ENCODE data around the gene ZNF836.

The ZNF836 gene

DNA sequence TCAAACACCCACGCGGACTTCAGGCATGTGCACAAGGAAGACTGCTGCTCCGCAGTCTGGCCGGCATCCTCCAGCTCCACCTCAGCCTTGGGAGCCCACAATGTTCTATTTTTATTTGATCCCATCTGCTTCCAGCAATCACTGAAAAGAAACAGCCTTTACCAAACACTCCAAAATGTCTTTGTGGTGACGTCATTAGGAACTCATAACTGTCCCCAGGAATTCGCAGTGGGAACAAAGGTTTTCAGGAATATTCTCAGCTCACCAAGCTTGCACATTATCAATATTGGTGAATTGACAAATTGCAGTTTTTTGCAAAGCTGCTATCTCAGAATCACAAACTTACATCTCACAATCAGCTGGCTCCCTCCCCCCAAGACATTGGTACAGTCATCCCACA lies 60.6 kb downstream of the ZNF836 start:
- Histone ChIP-seq H3K36me3 (ENCODE audit: insufficient read depth) (no peaks in the 10 kb centered on the region), H3K4me2 (no peak overlapping the region), H2AFZ (ENCODE audit: low read depth) (no peak overlapping the region), H3K79me2 (ENCODE audit: insufficient read depth, low read depth) (no peaks in the 10 kb centered on the region), H3K27me3 (ENCODE audit: insufficient read depth, low read depth) (no peaks in the 10 kb centered on the region), H3K4me1 (ENCODE audit: low read depth, poor library complexity, severe bottlenecking) (no peaks in the 10 kb centered on the region), H3K4me3 (IDR thresholded peaks at IDR 0.05; ENCODE audit: insufficient read depth, low read depth, low read length) (no peak overlapping the region), H3K27ac (no peak overlapping the region), H3K9ac (no peak overlapping the region), H4K20me1 (ENCODE audit: insufficient read depth) (no peaks in the 10 kb centered on the region)
- TF ChIP-seq, protein P1, sequence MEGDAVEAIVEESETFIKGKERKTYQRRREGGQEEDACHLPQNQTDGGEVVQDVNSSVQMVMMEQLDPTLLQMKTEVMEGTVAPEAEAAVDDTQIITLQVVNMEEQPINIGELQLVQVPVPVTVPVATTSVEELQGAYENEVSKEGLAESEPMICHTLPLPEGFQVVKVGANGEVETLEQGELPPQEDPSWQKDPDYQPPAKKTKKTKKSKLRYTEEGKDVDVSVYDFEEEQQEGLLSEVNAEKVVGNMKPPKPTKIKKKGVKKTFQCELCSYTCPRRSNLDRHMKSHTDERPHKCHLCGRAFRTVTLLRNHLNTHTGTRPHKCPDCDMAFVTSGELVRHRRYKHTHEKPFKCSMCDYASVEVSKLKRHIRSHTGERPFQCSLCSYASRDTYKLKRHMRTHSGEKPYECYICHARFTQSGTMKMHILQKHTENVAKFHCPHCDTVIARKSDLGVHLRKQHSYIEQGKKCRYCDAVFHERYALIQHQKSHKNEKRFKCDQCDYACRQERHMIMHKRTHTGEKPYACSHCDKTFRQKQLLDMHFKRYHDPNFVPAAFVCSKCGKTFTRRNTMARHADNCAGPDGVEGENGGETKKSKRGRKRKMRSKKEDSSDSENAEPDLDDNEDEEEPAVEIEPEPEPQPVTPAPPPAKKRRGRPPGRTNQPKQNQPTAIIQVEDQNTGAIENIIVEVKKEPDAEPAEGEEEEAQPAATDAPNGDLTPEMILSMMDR (conservative IDR thresholded peaks at IDR 0.05; ENCODE audit: low read depth, low read length), result no peak
